ENCODE results near the gene PPP6R3.

The PPP6R3 gene

DNA sequence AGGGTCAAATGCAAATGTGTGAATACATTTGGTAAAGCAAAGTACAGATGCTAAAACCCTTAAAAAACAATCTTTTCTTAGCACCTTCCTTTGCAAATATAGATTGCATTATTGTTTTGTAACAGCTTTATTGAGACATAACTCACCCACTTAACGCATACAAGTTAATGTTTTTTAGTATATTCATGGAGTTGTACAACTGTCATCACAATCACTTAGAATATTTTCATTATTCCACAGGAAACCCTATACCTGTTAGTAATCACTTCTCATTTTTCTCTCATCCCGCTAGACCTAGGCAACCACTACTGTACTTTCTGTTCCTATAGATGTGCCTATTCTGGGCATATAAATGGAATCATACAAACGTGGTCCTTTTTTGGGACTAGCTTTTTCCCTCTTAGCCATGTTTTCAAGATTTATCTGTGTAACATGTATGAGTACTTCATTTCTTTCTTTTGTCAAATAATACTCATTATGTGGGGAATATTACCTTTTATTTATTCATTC lies 34.7 kb downstream of the PPP6R3 start:
- no peak for DNase-seq (ENCODE audit: low spot score)

DNA sequence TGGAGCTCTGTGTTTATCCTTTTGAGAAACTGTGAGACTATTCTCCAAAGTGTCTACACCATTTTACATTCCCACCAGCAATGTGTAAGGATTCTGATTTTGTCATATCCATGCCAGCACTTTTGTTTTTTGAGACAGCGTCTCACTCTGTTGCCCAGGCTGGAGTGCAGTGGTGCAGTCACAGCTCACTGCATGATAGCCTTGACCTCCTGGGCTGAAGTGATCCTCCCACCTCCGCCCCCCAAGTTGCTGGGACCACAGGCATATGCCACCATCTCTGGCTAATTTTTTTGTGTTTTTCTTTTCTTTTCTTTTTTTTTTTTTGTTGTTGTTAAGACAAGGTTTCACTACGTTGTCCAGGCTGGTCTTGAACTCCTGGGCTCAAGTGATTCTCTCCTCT lies 35.3 kb downstream of the PPP6R3 start:
- DNase-seq (ENCODE audit: low spot score): no peak

DNA sequence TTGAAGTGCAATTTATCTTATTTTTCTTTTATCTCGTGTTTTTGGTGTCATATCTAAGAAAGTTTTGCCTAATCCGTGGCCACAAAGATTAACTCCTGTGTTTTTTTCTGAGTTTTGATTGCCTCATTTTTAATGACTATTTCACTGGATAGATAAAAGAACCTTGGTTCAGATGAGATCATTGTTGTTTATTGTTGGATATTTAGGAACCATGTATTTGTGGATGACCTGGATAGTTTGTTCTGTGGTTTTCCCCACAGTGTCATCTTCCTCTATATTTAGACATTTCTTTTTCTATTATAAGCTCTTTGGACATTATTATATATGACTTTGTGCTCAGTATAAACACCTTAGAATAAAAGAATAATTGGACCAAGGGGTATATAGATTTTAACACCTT lies 37.2 kb downstream of the PPP6R3 start:
- DNase-seq (ENCODE audit: low spot score): no peak

DNA sequence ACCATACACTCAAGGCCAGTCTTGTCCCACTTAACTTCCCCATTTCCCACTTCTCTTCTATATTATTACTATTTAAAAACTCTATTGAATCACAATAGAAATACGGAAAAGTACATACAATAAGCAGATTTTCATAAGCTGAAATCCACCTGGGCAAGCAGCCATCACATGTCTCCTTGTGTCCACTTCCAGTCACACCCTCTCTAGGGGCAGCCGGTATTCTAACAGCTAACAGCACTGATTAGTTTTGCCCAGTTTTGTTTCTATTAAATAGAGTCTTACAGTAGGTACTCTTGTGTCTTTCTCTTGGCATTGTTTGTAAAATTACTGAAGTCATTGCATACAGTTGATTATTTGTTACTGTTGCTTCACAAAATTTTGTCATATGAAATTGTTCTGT lies 37.8 kb downstream of the PPP6R3 start:
- no peak for DNase-seq (ENCODE audit: low spot score)

DNA sequence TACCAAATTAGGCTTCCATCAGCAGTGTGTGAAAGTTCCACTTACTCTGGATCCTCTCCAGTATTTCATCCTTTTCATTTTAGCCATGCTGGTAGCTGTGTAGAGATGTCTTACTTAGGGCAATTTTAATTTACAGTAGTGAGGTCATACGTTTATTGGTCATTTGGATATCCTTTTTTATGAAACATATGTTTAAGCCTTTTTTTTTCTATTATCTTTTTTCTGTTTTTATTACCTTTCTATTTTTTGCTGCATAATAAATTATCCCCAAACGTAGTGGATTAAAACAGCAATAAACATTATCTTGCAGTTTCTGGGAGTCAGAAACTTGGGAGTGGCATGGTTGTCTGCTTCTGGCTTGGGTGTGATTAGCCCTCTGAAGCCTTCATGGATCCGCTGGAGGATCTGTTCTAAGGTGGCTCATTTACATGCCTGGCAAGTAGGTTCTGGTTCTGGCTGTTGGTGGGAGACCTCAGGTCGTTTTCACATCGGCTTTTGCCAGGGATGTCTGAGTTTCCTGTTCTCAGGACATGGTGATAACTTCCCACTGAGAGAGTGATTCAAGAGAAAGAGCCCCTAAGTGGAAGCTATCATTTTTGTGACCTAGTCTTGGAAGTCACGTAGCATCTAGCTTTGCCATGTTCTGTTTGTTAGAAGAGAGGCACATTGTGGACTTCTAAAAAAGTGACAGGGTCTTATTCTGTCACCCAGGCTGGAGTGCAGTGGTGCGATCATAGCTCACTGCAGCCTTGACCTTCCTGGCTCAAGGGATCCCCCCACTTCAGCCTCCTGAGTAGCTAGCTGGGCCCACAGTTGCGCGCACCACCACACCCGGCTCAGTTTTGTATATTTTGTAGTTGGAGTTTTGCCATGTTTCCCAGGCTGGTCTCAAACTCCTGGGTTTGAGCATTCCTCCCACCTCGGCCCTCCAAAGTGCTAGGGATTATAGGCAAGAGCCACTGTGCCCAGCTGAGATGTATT lies 38.6 kb downstream of the PPP6R3 start:
- DNase-seq (ENCODE audit: low spot score): no peak

DNA sequence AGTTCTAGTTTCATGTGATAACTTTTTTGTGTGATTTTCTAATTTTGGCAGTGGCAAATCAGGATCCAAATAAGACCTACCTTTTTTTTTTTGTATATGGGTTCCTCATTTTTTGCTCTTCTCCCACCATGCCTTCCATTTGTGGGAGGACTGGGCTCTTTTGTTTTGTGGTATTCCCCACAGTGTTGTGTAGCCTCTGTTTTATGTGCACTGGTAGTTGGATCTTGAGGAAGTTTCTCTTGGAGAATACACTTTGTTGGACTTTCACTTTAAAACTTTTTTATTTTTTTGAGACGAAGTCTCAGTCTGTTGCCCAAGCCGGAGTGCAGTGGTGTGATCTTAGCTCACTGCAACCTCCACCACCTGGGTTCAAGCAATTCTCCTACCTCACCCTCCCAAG lies 39.7 kb downstream of the PPP6R3 start:
- DNase-seq (ENCODE audit: low spot score): no peak

DNA sequence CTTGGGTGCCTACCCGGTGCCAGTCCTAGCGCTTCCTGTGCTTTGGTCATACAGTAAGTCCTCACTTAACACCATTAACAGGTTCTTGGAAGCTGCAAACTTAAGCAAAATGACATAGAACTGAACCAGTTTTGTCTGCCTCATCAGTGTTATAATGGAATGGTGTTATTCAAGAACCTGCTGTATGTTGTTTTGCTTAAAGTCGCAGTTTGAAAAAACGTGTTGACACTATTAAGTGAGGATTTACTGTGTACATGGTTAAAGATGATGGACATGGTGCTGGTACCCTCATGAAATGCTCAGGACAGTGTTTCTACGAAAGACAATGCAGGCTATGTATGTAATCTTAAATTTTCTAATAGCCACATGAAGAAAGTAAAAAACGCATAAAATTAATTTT lies 41.3 kb downstream of the PPP6R3 start:
- no peak for DNase-seq (ENCODE audit: low spot score)

DNA sequence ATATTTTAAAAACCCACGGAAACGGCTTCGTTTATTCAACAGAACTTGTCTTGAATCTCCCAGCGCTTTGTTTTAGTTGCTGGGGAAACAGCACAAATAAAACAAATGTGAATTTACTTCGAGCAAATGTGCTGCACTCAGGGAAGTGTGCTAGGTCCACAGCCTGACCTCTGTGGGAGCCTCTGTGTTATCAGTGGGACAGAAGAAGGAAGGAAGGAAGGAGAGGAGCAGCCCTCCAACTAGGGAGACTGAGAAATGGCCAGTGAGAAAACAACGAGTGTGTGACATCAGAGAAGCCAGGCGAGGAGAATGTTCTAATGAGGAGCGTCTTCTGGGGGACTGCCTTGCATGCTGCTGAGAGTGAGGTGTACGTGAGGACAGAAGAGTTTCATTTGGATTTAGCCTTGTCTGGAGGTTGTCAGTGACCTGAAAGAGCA lies 42.7 kb downstream of the PPP6R3 start:
- DNase-seq (ENCODE audit: low spot score): peak; percentile 18

DNA sequence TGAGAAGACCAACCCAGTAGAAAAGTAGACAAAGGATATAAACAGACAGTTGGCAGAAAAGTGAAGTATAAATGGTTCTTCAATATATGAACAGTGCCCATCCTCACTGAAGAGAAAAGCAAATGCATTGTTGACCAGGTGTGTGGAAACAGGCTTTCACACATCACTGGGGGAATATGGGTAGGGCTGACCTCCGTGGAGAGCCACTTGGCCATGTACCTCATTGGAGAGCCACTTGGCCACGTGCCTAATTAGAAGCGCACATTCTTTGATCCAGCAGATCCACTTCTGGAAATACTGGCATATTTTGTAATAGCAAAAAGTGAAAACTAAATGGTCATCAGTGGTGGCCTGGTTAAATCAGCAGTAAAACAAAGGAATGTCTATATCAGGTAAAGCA lies 43.2 kb downstream of the PPP6R3 start:
- DNase-seq (ENCODE audit: low spot score): no peak

DNA sequence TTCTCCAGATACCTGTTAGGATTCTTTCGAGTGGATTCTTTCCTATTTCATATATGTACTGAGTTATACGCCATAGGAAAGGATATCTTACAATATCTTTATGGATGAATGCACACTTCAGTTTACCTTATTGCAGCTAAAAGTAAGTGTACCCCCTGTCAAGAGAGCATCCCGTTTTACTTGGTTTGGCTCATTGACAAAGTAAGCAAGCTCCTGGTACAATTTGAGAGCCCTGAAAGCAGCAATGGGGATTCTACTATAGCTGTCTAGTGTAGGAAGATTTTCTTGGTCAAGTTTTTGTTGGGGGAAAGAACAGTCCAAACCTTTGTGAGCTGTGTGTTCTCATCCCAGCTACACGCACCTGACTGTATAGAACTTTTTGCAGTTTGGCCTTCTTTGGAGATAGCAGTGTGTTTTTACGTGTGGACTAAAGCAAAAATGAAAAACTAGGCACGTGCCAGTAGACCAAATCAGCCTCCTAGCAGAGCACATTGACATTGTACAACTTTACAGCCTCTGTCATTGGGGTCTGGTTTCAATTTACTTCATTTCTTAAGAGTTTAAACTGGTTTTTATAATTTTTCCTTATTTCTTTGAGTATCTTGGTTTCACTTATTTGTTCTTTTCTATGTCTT lies 44.0 kb downstream of the PPP6R3 start:
- no peak for DNase-seq (ENCODE audit: low spot score)

DNA sequence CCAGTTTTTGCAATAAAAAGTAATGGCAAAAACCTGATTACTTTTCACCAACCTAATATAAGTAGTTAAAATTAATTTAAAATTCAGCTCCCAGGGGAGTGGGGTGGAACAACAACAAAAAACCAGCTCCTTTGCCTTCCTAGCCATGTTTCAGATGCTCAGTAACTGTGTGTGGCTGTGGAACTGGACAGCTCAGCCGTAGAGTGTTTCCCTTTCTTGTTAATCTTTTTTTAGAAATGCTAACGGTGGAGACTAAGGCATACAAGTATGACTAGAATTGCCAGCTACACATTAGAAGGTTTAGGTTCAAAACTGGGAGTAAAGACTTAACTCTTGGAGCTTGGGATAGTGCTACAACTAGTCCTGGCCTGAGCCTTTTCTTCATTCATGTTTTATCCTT lies 45.0 kb downstream of the PPP6R3 start:
- DNase-seq (ENCODE audit: low spot score): peak; percentile 26

DNA sequence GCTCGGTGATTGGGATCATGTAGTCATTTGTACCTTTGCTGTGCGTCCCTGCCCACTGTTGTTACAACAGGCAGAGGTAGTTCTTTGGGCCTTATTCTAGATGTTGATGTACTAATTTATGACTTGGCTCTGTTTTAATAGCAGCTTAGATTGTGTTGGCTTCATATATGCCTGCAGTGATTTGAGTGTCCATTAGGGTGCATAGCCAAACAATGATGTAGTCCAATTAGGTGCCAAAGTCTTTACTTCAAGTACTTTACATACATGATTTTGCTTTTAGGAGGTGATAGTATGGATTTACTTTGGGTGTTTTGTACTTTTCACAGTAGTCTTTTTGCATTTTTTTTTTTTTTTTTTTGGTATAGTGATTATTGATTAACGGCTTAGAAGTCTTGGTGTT lies 46.4 kb downstream of the PPP6R3 start:
- no peak for DNase-seq (ENCODE audit: low spot score)

DNA sequence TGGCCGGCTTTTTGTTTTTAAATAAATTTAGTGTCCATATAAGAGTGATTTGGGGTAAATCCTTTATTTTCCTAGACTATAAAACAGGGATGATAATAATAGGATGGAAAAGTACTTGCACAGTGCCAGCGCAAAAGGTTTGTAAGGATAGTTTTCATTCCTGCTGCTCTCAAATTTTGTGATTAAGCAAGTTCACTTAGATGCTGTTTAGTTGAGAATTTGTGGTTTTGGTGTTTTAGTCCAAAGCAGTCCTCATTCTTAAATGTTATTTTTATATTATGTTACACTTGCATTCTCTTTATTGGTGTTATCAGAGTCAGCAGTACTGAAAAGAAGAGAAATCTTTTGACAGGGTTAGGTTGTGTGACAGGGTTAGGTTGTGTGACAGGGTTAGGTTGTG lies 47.9 kb downstream of the PPP6R3 start:
- no peak for DNase-seq (ENCODE audit: low spot score)

DNA sequence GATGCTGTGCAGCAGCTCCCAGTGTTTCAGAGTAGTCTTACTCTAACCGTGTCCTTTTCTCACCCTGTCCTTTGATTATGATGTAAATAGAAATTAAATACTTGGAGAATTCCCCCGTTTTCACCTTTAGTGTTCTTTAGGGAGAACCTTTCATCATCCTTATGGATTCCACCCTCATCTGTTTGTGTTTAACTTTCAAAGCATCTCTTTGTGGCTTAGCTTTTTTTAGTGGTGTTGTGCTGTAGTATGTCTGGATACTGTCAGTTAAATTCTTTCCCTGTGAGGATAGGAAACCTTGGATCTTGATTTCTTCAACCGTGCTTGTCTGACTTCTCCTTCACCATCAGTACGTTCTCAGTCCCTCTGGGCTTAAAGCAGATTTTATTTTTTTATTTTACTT lies 48.5 kb downstream of the PPP6R3 start:
- DNase-seq (ENCODE audit: low spot score): peak; percentile 68

DNA sequence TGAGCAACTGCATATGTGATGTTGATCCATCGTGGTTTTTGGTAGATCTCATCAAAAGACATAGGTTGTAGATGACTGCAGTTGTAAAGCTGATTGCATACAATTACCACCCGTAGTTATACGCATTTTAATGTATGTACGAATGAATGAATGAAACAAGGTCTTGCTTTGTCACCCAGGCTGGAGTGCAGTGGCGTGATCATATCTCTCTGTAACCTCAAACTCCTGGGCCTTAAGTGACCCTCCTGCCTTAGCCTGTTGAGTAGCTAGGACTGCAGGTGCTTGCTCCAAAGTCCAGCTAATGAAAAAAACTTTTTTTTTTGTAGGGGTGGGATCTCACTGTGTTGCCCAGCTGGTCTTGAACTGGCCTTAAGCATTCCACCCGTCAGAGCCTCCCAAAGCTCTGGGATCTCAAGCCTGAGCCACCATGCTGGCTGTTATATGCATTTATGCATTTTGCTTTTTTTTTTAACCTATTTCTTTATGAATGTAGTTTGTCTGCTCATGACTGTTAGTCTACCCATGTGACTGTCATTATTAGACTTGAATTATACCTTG lies 53.5 kb downstream of the PPP6R3 start:
- no peak for DNase-seq (ENCODE audit: low spot score)

DNA sequence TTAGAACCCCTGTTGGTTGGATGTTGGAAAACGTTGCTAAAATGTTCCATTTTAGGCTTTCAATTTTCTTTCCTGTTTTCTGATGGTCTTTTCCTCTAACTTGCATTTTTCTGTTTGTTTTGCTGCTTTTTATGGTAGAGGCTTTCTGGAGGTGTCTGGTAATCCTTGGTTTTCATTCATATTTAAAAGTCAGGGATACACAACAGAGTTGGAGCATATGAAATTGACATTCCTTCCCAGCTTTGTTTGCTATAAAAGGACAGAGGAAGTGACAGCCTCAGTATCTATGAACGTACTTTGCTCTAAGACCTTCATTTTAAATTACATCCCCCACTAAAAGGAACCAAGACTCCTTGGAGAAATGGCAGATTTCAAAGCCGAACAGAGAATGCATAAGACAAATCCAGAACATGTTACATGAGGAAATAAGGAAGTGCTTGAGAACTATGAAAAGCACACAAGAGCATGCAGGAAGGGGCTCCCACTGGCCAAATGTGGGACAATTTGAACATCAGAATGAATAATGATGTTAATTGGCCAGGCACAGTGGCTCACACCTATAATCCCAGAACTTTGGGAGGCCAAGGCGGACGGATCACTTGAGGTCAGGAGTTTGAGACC lies 56.7 kb downstream of the PPP6R3 start:
- no peak for DNase-seq (ENCODE audit: low spot score)

DNA sequence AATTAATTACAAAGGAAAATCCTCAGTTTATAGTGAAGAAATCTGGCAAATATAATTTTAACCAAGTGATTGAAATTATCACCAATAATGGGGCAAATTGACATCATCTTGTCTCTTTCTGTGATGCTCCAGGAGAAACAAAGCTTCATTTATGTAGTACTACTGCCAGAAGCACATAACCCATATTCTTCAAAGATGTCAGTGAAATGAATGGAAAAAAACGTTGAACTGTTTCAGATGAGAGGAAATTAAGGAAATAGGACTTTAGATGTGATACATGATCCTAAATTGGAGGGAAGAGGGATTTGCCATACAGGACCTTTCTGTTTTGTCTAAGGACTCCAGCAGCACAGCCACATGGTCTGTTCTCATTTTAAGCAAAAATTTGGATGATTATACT lies 57.6 kb downstream of the PPP6R3 start:
- DNase-seq (ENCODE audit: low spot score): no peak

DNA sequence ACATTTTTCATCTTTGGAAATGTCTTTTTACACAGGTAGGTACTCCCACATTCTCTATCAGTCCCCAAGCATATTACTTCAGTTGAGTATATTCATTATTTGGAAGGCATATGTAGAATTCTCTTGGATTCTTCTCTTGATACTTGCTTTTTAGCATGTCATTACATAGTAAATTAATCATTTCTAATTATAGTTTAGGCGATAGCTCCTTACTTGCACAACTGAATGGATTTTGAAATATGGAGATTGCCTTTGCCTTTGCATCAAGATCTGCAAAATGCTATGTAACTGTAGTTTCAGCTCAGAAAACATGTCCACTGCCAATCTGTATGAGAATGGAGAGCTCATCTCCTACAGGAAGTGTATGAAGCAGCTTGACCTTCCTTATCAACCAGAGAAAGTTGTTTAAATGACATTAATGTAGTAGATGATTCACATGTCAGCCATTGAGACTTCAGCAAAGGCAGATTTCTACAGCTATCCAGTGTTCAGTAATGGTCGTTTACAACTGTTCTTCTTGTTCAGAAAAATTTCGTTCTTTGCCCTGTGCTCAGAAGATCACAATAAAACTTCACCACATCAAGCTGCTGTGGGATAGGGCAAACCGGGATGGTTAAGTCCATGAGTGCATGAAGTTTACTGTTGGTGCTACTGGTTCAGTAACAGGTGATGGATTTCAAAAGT lies 61.6 kb downstream of the PPP6R3 start:
- no peak for DNase-seq (ENCODE audit: low spot score)

DNA sequence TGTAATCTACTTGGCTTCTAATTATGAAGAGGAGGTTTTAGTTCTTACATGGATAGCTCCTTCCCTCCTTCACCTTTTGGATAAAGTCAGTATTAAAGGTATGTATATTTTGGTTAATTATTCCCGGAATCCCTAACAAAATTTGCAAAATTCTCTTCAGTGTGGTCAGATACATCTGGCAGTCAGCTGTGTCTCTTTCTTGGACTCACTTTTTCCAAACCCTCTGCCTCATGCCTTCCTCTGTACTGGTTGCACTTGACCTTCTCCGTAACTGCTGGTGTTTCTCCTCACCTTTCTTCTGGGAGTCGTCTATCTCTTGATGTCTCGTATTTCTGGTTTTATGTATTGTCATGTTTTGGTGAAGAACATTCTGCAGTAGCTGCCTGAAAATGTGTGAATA lies 62.5 kb downstream of the PPP6R3 start:
- no peak for DNase-seq (ENCODE audit: low spot score)

DNA sequence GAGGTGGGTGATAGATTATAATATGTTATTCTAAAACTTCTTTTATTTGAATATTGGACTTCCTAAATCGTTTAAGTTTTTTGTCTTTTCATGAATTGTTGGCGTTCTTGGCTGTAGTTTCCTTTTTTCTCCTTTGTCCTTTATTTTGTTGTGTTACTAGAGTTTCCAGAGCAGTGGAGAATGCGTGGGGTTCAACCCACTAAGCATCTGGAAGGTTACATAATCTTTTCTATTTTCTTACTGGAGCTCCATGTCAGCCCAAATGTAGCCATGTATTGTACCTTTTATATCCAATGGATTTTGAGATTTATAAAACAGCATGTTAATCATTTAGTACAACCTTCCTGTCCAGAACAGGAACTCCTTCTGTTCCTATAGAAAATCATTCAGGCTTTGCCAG lies 63.2 kb downstream of the PPP6R3 start:
- no peak for DNase-seq (ENCODE audit: low spot score)

DNA sequence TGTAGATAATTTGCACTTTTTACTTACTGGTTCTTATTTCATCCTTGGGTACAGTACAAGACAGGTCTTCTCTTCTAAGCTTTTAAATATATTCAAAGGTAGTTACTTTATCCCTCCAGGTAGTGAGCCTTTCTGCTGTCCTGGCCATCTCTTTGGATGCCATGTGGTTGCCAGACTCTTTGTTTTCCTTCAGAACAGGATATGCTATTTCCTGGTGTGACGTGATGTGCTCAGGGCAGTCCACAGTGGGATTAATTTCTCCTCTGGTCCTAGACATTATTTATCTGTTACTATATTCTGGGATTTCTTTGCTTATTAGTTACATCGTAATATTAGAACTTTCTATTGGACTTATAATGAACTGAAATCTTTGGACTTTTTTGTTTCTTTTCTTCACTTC lies 63.7 kb downstream of the PPP6R3 start:
- DNase-seq (ENCODE audit: low spot score): no peak

DNA sequence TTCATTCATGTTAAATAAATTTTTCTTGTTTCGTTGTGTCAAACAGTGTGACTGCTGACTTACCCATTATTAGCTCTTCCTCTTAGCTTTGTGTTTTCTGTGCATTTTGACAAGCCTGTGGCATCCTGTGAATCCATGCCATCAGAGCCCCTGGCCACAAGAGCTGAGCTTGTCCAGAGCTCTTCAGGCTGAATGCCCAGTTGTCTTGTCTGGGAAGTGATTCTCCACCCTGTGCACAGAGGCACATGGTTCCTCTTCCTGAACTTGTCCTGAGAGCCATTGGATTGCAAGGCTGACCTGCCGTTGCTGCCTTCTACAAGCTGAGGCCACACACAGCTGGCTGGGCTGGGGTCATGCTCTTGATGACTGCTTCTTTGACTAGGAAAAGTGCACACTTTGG lies 64.1 kb downstream of the PPP6R3 start:
- DNase-seq (ENCODE audit: low spot score): no peak

All from AG08395 (cell line).